ENCODE measurements around the gene TDRD15.

- TF ChIP-seq EZH2 (IDR thresholded peaks at IDR 0.05) (no peak), CTCF (IDR thresholded peaks at IDR 0.05) (no peak)
Measured at GRCh38 chr2:21191535-21191934, 67.8 kb downstream of the TDRD15 start.
